Testis (tissue), 3 donors: Measurements from ENCODE around the gene FBLN2. TPM values are rescaled to one million over a fixed set of nuclear protein-coding genes. Genes with fewer than 3 reads are reported as not detected.

Source experiments
- DNase-seq: peaks from one replicate; pipeline ENCODE4 v3.0.0-alpha.2; 2019
- H3K27ac ChIP-seq, 2 donors: fragments of 200-600 bp; sonication (generic); one replicate each; pipeline ENCODE4 v1.5.1; 2019
- H3K27me3 ChIP-seq: fragments of 200-600 bp; sonication (generic); one replicate; pipeline ENCODE4 v1.5.1; 2019
- H3K36me3 ChIP-seq: fragments of 200-600 bp; sonication (generic); one replicate; pipeline ENCODE4 v1.5.1; 2017; ENCODE audit warnings: low read depth; ENCODE audit errors: missing control alignments
- H3K4me1 ChIP-seq: fragments of 200-600 bp; sonication (generic); one replicate; pipeline ENCODE4 v1.5.1; 2019
- H3K4me3 ChIP-seq, 2 donors: fragments of 200-600 bp; sonication (generic); one replicate each; pipeline ENCODE4 v1.5.1; 2017 to 2019
- H3K9me3 ChIP-seq: fragments of 200-600 bp; sonication (generic); one replicate; pipeline ENCODE4 v1.5.1; 2017
- POLR2A ChIP-seq: fragments of 450-650 bp; IDR thresholded peaks from one replicate; pipeline ENCODE4 v1.6.1; 2017; ENCODE audit warnings: antibody characterized with exemption, mild to moderate bottlenecking, moderate library complexity
- WGBS, 2 donors: methylation state at CpG; one replicate each; pipeline ENCODE4 v1.1.5; 2018; 5-methylcytosine and 5-hydroxymethylcytosine counted together
- intact Hi-C: fragments of 100-400 bp; cut with DNase I; formaldehyde crosslinking; loops from one replicate; pipeline ENCODE4 v1.15.1; 2023; ENCODE audit warnings: low total_unique reads
- polyA plus RNA-seq: library from polyadenylated mRNA; stranded (reverse); fragments of 350-450 nt; fragmentation: Illumina TruSeq; extraction: RNeasy Lipid Tissue Mini Kit (QIAGEN cat#74804); gene quantifications from one replicate; pipeline ENCODE4 v1.2.3, GENCODE V29; 2014; ENCODE audit warnings: low read depth, low replicate concordance; ENCODE audit not compliant: insufficient read depth
- total RNA-seq, 2 donors: library from RNA; depleted of rRNA; stranded (reverse); fragments of >200 nt; gene quantifications; one replicate each; pipeline ENCODE4 v1.2.3, GENCODE V29; 2016
- TF ChIP-seq, protein P1 (sequence below), 3 experiments: fragments of 450-650 bp in 2 of 3; fragments of 200-600 bp in 1 of 3; sonication (generic) in 1 of 3; IDR thresholded peaks; one replicate each; pipeline ENCODE4 v1.5.1; 2016 to 2019; ENCODE audit warnings: antibody characterized with exemption in 3 of 3, mild to moderate bottlenecking in 2 of 3, moderate library complexity in 1 of 3

FBLN2 gene
- total and polyA plus RNA-seq, 3 donors from 2014 or later: 172 to 334 (median 248) TPM

DNA sequence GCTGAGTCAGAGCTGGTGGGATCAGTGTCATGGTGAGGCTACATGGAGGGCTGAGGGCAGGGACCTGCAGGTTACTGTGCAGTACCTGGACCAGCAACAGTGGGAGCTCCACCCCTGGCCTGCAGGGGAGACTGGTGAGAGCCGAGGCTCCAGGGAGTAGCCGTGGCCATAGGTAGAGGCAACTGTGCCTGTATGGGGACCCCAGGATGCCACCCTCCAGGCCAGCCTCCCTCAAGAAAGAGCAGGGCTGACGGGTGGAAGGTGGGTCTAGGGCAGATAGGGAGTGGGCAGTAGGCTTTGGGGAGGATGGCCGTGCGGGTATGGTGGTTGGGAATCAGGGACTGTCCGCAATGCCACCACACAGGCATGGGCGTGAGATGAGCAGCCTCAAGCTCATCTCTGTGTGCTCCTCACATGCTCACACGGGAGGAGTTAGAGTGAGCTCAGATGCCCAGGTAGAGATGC is 35.5 kb downstream of the FBLN2 start:
- WGBS, 2 donors: 96 to 98% methylated on average over 8 of the region's 8 CpGs
- no peak overlapping the region for H3K4me3 ChIP-seq
- no peak for DNase-seq
- peaks cover 18% of the 10 kb centered on the region for H3K4me1 ChIP-seq
- H3K36me3 ChIP-seq: no peaks in the 10 kb centered on the region
- H3K9me3 ChIP-seq: no peaks in the 10 kb centered on the region
- H3K27me3 ChIP-seq: no peaks in the 10 kb centered on the region
- H3K27ac ChIP-seq: no peak overlapping the region
- intact Hi-C loops: no loop called here
- no peak for TF ChIP-seq POLR2A
- TF ChIP-seq, protein P1, sequence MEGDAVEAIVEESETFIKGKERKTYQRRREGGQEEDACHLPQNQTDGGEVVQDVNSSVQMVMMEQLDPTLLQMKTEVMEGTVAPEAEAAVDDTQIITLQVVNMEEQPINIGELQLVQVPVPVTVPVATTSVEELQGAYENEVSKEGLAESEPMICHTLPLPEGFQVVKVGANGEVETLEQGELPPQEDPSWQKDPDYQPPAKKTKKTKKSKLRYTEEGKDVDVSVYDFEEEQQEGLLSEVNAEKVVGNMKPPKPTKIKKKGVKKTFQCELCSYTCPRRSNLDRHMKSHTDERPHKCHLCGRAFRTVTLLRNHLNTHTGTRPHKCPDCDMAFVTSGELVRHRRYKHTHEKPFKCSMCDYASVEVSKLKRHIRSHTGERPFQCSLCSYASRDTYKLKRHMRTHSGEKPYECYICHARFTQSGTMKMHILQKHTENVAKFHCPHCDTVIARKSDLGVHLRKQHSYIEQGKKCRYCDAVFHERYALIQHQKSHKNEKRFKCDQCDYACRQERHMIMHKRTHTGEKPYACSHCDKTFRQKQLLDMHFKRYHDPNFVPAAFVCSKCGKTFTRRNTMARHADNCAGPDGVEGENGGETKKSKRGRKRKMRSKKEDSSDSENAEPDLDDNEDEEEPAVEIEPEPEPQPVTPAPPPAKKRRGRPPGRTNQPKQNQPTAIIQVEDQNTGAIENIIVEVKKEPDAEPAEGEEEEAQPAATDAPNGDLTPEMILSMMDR (IDR thresholded peaks at IDR 0.05): no peak

DNA sequence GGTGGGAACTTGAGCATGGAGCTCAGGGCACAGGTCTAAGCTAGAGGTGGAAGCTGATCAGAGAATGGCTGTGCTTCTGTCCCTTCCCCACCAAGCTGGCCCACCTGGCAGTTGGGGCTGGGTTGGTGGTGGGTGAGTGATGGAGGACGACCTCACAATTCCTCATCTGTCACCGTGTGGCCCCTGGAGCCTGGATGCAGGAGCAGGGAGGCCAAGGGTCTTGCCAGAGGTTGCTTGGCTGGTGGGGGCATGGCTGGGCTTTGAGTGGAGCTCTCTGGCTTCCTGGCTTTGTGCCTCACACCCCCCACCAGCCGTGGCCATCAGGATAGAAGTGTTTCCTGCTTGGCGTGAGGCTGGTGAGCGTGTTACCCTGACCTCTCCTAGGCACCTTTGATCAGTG is 36.0 kb downstream of the FBLN2 start:
- 88% methylated on average over 5 of the region's 5 CpGs; no CpG with 5 or more reads in 1 of the 2 donors for WGBS, 2 donors

DNA sequence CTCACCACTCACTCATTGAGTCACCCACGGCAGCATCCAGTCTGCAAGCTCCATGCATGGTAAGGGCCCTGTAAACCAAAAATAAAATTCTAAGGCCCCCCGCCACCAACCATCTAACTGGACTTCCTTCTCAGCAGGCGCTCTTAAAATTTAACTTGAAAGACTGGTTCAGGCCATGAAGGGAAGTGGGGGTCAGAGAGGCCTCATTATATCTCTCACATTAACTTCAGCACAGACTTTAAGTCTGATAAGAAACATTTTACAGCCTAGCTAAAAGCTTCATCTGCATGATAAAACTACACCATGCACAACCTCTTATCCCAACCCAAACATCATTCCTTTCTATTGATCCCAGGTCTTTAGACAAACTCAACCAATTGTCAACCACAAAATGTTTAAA is 38.5 kb downstream of the FBLN2 start:
- no peaks in the 10 kb centered on the region for H3K9me3 ChIP-seq
- H3K36me3 ChIP-seq: no peaks in the 10 kb centered on the region
- WGBS, 2 donors: 93 to 95% methylated on average over 3 of the region's 3 CpGs
- intact Hi-C loops: no loop called here
- TF ChIP-seq, protein P1 (IDR thresholded peaks at IDR 0.05): no peak
- TF ChIP-seq POLR2A: no peak
- no peak for DNase-seq
- H3K27me3 ChIP-seq: no peaks in the 10 kb centered on the region
- no peak overlapping the region for H3K4me3 ChIP-seq
- H3K27ac ChIP-seq: no peak overlapping the region
- H3K4me1 ChIP-seq: peaks cover 5% of the 10 kb centered on the region

More for the DNA sequence above, 36.0 kb downstream of the FBLN2 start:
- peaks cover 18% of the 10 kb centered on the region for H3K4me1 ChIP-seq
- TF ChIP-seq, protein P1 (IDR thresholded peaks at IDR 0.05): no peak
- no peak for TF ChIP-seq POLR2A
- H3K9me3 ChIP-seq: no peaks in the 10 kb centered on the region
- no peaks in the 10 kb centered on the region for H3K27me3 ChIP-seq
- H3K36me3 ChIP-seq: no peaks in the 10 kb centered on the region
- intact Hi-C loops: no loop called here
- no peak for DNase-seq
- H3K4me3 ChIP-seq: no peak overlapping the region
- no peak overlapping the region for H3K27ac ChIP-seq

DNA sequence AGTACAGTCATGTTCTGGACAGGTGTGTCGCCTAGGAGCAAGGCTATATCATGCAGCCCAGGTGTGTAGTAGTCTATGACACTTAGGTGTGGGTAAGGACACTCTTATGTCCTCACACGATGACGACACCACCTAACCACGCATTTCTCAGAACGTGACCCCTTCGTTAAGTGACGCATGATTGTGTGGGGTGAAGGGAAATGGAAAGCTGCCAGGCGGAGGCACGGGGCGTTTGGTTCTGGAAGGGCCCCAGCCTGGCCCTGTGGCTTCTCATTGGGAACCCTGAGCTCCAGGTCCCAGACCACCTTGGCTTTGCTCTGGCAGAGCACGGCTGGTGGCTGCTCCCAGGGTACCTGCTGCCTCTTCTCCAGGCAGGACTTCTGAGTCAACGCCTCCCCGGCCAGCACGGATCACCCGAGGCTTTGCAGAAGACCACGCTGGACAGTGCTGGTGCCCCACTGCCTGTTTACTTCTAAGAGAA is 39.3 kb downstream of the FBLN2 start:
- TF ChIP-seq, protein P1 (IDR thresholded peaks at IDR 0.05): no peak
- no peak for TF ChIP-seq POLR2A
- no peak overlapping the region for H3K4me3 ChIP-seq
- intact Hi-C loops: no loop called here
- H3K4me1 ChIP-seq: no peaks in the 10 kb centered on the region
- H3K36me3 ChIP-seq: no peaks in the 10 kb centered on the region
- DNase-seq: no peak
- H3K27me3 ChIP-seq: no peaks in the 10 kb centered on the region
- no peak overlapping the region for H3K27ac ChIP-seq
- 87 to 88% methylated on average over 12 to 16 of the region's 16 CpGs for WGBS, 2 donors
- H3K9me3 ChIP-seq: no peaks in the 10 kb centered on the region

DNA sequence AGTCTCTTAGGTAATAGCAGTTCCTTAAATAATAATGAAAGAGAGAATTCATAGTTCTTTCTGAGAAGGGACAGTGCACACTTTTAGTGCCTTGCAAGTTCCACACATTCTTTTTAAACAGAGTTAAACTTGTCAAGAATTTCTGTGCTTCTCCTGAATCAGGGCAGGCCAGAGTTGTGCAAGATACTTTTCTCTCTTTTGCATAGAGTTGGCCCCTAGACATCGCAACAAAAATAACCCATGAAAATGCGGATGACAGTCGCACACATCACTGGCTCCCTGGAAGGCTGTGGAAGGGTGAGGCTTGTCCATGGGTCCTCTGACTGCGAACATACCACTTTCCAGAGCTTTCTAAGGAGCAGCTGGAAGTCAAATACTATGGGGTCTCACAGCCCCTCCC is 40.1 kb downstream of the FBLN2 start:
- Histone ChIP-seq H3K27me3 (no peaks in the 10 kb centered on the region), H3K4me1 (no peaks in the 10 kb centered on the region), H3K9me3 (no peaks in the 10 kb centered on the region), H3K36me3 (no peaks in the 10 kb centered on the region), H3K27ac (no peak overlapping the region), H3K4me3 (no peak overlapping the region)
- WGBS, 2 donors: 75 to 85% methylated on average over 4 of the region's 4 CpGs
- TF ChIP-seq POLR2A: no peak
- TF ChIP-seq, protein P1 (IDR thresholded peaks at IDR 0.05): no peak
- DNase-seq: no peak
- intact Hi-C loops: no loop called here
